Measurements from ENCODE around the gene ATP8A2.

Gene ATP8A2

GRCh38 chr13:25384758-25385410, 13.1 kb downstream of the ATP8A2 start:
- no peak for DNase-seq

- no peak for DNase-seq
Observed at GRCh38 chr13:25391932-25392331, 20.2 kb downstream of the ATP8A2 start.

GRCh38 chr13:25394402-25395060, 22.8 kb downstream of the ATP8A2 start:
- no peak for DNase-seq

GRCh38 chr13:25397763-25398162, 26.0 kb downstream of the ATP8A2 start:
- no peak for DNase-seq

- DNase-seq = no peak
Observed at GRCh38 chr13:25400925-25401324, 29.2 kb downstream of the ATP8A2 start.

GRCh38 chr13:25401958-25402357, 30.2 kb downstream of the ATP8A2 start:
- DNase-seq = no peak

GRCh38 chr13:25406377-25406776, 34.6 kb downstream of the ATP8A2 start:
- DNase-seq = peak; percentile 64

GRCh38 chr13:25409938-25410337, 38.2 kb downstream of the ATP8A2 start:
- DNase-seq = no peak

GRCh38 chr13:25415241-25415640, 43.5 kb downstream of the ATP8A2 start:
- peak; percentile 62 for DNase-seq

GRCh38 chr13:25417535-25417934, 45.8 kb downstream of the ATP8A2 start:
- no peak for DNase-seq

GRCh38 chr13:25420161-25420560, 48.4 kb downstream of the ATP8A2 start:
- peak; percentile 76 for DNase-seq

GRCh38 chr13:25421612-25422011, 49.8 kb downstream of the ATP8A2 start:
- DNase-seq = no peak

GRCh38 chr13:25422153-25422552, 50.4 kb downstream of the ATP8A2 start:
- DNase-seq = peak; percentile 60

GRCh38 chr13:25423831-25424230, 52.1 kb downstream of the ATP8A2 start:
- DNase-seq = no peak

GRCh38 chr13:25429466-25429865, 57.7 kb downstream of the ATP8A2 start:
- DNase-seq = no peak

GRCh38 chr13:25432691-25433090, 60.9 kb downstream of the ATP8A2 start:
- no peak for DNase-seq

- no peak for DNase-seq
Observed at GRCh38 chr13:25440061-25440460, 68.3 kb downstream of the ATP8A2 start.

GRCh38 chr13:25446261-25446660, 74.5 kb downstream of the ATP8A2 start:
- no peak for DNase-seq

- DNase-seq = no peak
Observed at GRCh38 chr13:25447396-25447795, 75.6 kb downstream of the ATP8A2 start.

- DNase-seq = no peak
Observed at GRCh38 chr13:25453850-25454365, 82.1 kb downstream of the ATP8A2 start.

GRCh38 chr13:25455146-25455545, 83.4 kb downstream of the ATP8A2 start:
- DNase-seq = peak; percentile 85

- no peak for DNase-seq
Observed at GRCh38 chr13:25457566-25457965, 85.8 kb downstream of the ATP8A2 start.

- no peak for DNase-seq
Observed at GRCh38 chr13:25462301-25463125, 90.7 kb downstream of the ATP8A2 start.

- DNase-seq = no peak
Observed at GRCh38 chr13:25463496-25463895, 91.7 kb downstream of the ATP8A2 start.
